H1 (cell line): ENCODE data around the gene ACAD9. TPM values are rescaled to one million over a fixed set of nuclear protein-coding genes. Genes with fewer than 3 reads are reported as not detected.

ENCODE experiments used
- CTCF ChIA-PET: fragments of 300-600 bp; sonication (Branson Sonifier 250); formaldehyde crosslinking; loops from one replicate; lab custom pipeline; 2021; ENCODE audit not compliant: partially characterized antibody; lab: Charles Lee
- POLR2A ChIA-PET: fragments of 300-600 bp; sonication (Branson Sonifier 250); formaldehyde crosslinking; loops from one replicate; lab custom pipeline; 2021; ENCODE audit warnings: inconsistent platforms; ENCODE audit not compliant: partially characterized antibody; lab: Charles Lee
- DNase-seq, 2 experiments: peaks; one replicate each; pipeline versions ENCODE4 v3.0.0 to v3.0.0-alpha.2; 2010 to 2022; ENCODE audit warnings: low spot score in 2 of 2, low read depth in 1 of 2, mixed read lengths in 1 of 2
- FAIRE-seq: peaks from 2 replicates; lab custom pipeline; 2011; peaks lifted over from hg19 to GRCh38; lab: Jason Lieb, UNC
- H2AFZ ChIP-seq: 2 replicates; pipeline ENCODE4 v1.8.1; 2012; ENCODE audit warnings: low read length, inconsistent platforms
- H2AK5ac ChIP-seq: 2 replicates; pipeline ENCODE4 v1.6.1; 2013; ENCODE audit warnings: low read depth, low read length
- H2BK120ac ChIP-seq: replicated peaks from 2 replicates; pipeline ENCODE3; 2013; ENCODE audit warnings: low read depth, low read length, inconsistent platforms
- H2BK12ac ChIP-seq: 2 replicates; pipeline ENCODE4 v1.6.1; 2013; ENCODE audit warnings: low read depth, low read length
- H2BK15ac ChIP-seq: 2 replicates; pipeline ENCODE4 v1.6.1; 2013; ENCODE audit warnings: low read length
- H2BK20ac ChIP-seq: 2 replicates; pipeline ENCODE4 v1.6.1; 2013; ENCODE audit warnings: low read length
- H2BK5ac ChIP-seq: 2 replicates; pipeline ENCODE4 v1.6.1; 2013; ENCODE audit warnings: low read depth, low read length
- H3K14ac ChIP-seq: 2 replicates; pipeline ENCODE4 v1.6.1; 2013; ENCODE audit warnings: inconsistent platforms; ENCODE audit not compliant: insufficient read length
- H3K18ac ChIP-seq: 2 replicates; pipeline ENCODE4 v1.6.1; 2013; ENCODE audit warnings: low read length; ENCODE audit errors: extremely low read depth
- H3K23ac ChIP-seq: 2 replicates; pipeline ENCODE4 v1.6.1; 2013; ENCODE audit warnings: inconsistent platforms; ENCODE audit not compliant: insufficient read length
- H3K23me2 ChIP-seq: 2 replicates; pipeline ENCODE4 v1.6.1; 2013; ENCODE audit warnings: low read depth, low read length
- H3K27ac ChIP-seq: 2 replicates; pipeline ENCODE4 v1.6.1; 2011; ENCODE audit warnings: low read depth, low read length, inconsistent platforms
- H3K27me3 ChIP-seq, 4 experiments: replicated peaks in 1 of 4; 1 replicate in 1 of 4; 2 replicates in 3 of 4; pipeline versions ENCODE4 v1.6.1 to v1.8.1; 2011 to 2013; ENCODE audit warnings: low read length in 3 of 4, mild to moderate bottlenecking in 3 of 4, inconsistent platforms in 2 of 4, mixed read lengths in 2 of 4, moderate library complexity in 1 of 4; ENCODE audit not compliant: control insufficient read depth in 3 of 4, insufficient read depth in 3 of 4; ENCODE audit errors: extremely low read depth in 1 of 4
- H3K36me3 ChIP-seq, 4 experiments: 2 replicates each; pipeline versions ENCODE4 v1.6.1 to v1.8.1; 2011 to 2013; ENCODE audit warnings: mild to moderate bottlenecking in 4 of 4, low read length in 3 of 4, moderate library complexity in 2 of 4, control low read depth in 1 of 4, inconsistent platforms in 1 of 4; ENCODE audit not compliant: insufficient read depth in 4 of 4, control insufficient read depth in 2 of 4
- H3K4ac ChIP-seq: replicated peaks from 2 replicates; pipeline ENCODE3; 2013; ENCODE audit warnings: low read length, low read depth, mixed read lengths, inconsistent platforms; ENCODE audit not compliant: insufficient read length
- H3K4me1 ChIP-seq, 4 experiments: replicated peaks in 1 of 4; 1 replicate in 1 of 4; 2 replicates in 3 of 4; pipeline versions ENCODE4 v1.6.1 to v1.8.1; 2011 to 2013; ENCODE audit warnings: low read length in 3 of 4, inconsistent platforms in 2 of 4, mixed read lengths in 1 of 4; ENCODE audit not compliant: insufficient read depth in 4 of 4, control insufficient read depth in 3 of 4
- H3K4me2 ChIP-seq, 2 experiments: 2 replicates each; pipeline versions ENCODE4 v1.6.1 to v1.8.1; 2011 to 2013; ENCODE audit warnings: low read depth in 2 of 2, low read length in 2 of 2, control low read depth in 1 of 2, inconsistent platforms in 1 of 2, mild to moderate bottlenecking in 1 of 2; ENCODE audit not compliant: insufficient read depth in 1 of 2
- H3K4me3 ChIP-seq, 4 experiments: fragments of 200-600, 300-600 bp in 1 of 4; sonication (generic), shearing (Covaris generic), sonication (Bioruptor Twin) in 1 of 4; 2 replicates each; pipeline versions ENCODE4 v1.5.1 to v1.8.1; 2011 to 2016; ENCODE audit warnings: low read length in 4 of 4, low read depth in 3 of 4, control low read depth in 2 of 4, inconsistent platforms in 2 of 4, mild to moderate bottlenecking in 2 of 4, mixed read lengths in 1 of 4, moderate library complexity in 1 of 4; ENCODE audit not compliant: insufficient read depth in 2 of 4; ENCODE audit errors: extremely low read depth in 1 of 4
- H3K56ac ChIP-seq: replicated peaks from 2 replicates; pipeline ENCODE3; 2013; ENCODE audit warnings: low read depth, mild to moderate bottlenecking, mixed read lengths, low read length, inconsistent platforms; ENCODE audit not compliant: insufficient read length
- H3K79me1 ChIP-seq: 2 replicates; pipeline ENCODE4 v1.6.1; 2013; ENCODE audit warnings: low read depth, low read length, control low read depth
- H3K79me2 ChIP-seq, 2 experiments: 2 replicates each; pipeline versions ENCODE4 v1.6.1 to v1.8.1; 2012 to 2013; ENCODE audit warnings: low read length in 2 of 2, mild to moderate bottlenecking in 2 of 2, inconsistent platforms in 1 of 2; ENCODE audit not compliant: insufficient read depth in 2 of 2, control insufficient read depth in 1 of 2
- H3K9ac ChIP-seq, 4 experiments: replicated peaks in 1 of 4; 1 replicate in 1 of 4; 2 replicates in 3 of 4; pipeline versions ENCODE4 v1.6.1 to v1.8.1; 2011 to 2013; ENCODE audit warnings: low read depth in 3 of 4, low read length in 3 of 4, control low read depth in 2 of 4, mild to moderate bottlenecking in 2 of 4, moderate library complexity in 2 of 4, inconsistent platforms in 1 of 4; ENCODE audit errors: extremely low read depth in 1 of 4
- H3K9me3 ChIP-seq, 2 experiments: 2 replicates each; pipeline versions ENCODE4 v1.6.1 to v1.8.1; 2012 to 2013; ENCODE audit warnings: mild to moderate bottlenecking in 2 of 2, moderate library complexity in 2 of 2, control low read depth in 1 of 2, inconsistent platforms in 1 of 2, low read depth in 1 of 2, low read length in 1 of 2, mixed read lengths in 1 of 2; ENCODE audit not compliant: insufficient read depth in 2 of 2
- H4K20me1 ChIP-seq, 2 experiments: replicated peaks in 1 of 2; 2 replicates each; pipeline versions ENCODE3 to v1.8.1; 2011 to 2013; ENCODE audit warnings: inconsistent platforms in 2 of 2, low read length in 2 of 2, mild to moderate bottlenecking in 1 of 2; ENCODE audit not compliant: insufficient read depth in 2 of 2, control insufficient read depth in 1 of 2
- H4K5ac ChIP-seq: 2 replicates; pipeline ENCODE4 v1.6.1; 2013; ENCODE audit warnings: low read length, low read depth, mixed read lengths, inconsistent platforms; ENCODE audit not compliant: insufficient read length
- H4K8ac ChIP-seq: 2 replicates; pipeline ENCODE4 v1.8.0; 2013; ENCODE audit warnings: mild to moderate bottlenecking, moderate library complexity, low read length, inconsistent platforms; ENCODE audit not compliant: insufficient read depth; ENCODE audit errors: extremely low read depth
- H4K91ac ChIP-seq: replicated peaks from 2 replicates; pipeline ENCODE3; 2013; ENCODE audit warnings: low read length, mixed read lengths, inconsistent platforms; ENCODE audit not compliant: insufficient read length
- ATF2 ChIP-seq: IDR thresholded peaks from 2 replicates; pipeline ENCODE4 v1.6.1; 2012; ENCODE audit warnings: low read length, inconsistent platforms
- BACH1 ChIP-seq: IDR thresholded peaks from 2 replicates; pipeline ENCODE4 v1.6.1; 2012; ENCODE audit warnings: low read length, improper control_type of control experiment
- BCL11A ChIP-seq, 2 experiments: IDR thresholded peaks; one replicate each; pipeline ENCODE4 v1.6.1; 2011; ENCODE audit warnings: low read depth in 2 of 2, low read length in 2 of 2, mild to moderate bottlenecking in 2 of 2
- CBX5 ChIP-seq: fragments of 300-800, 300-1000 bp; sonication (generic); IDR thresholded peaks from 2 replicates; pipeline ENCODE4 v1.7.1; 2016; ENCODE audit warnings: antibody characterized with exemption, low read length, low read depth
- CHD1 ChIP-seq: IDR thresholded peaks from 2 replicates; pipeline ENCODE4 v1.6.1; 2012; ENCODE audit warnings: low read depth, low read length, improper control_type of control experiment
- FOSL1 ChIP-seq: IDR thresholded peaks from 2 replicates; pipeline ENCODE4 v1.6.1; 2011; ENCODE audit warnings: mild to moderate bottlenecking, low read depth, low read length, moderate library complexity; ENCODE audit not compliant: insufficient read depth
- PHF8 ChIP-seq: fragments of 200-600 bp; sonication (generic); conservative IDR thresholded peaks from 2 replicates; pipeline ENCODE4 v1.7.1; 2012; ENCODE audit warnings: low read depth, mild to moderate bottlenecking, inconsistent platforms, low read length, moderate library complexity
- RBBP5 ChIP-seq: IDR thresholded peaks from 2 replicates; pipeline ENCODE4 v1.7.1; 2012; ENCODE audit warnings: low read depth, mild to moderate bottlenecking, inconsistent platforms, low read length, moderate library complexity, borderline replicate concordance
- RXRA ChIP-seq: IDR thresholded peaks from 2 replicates; pipeline ENCODE4 v1.6.1; 2011; ENCODE audit warnings: low read depth, mild to moderate bottlenecking, low read length, moderate library complexity; ENCODE audit not compliant: insufficient read depth
- SP1 ChIP-seq: IDR thresholded peaks from 2 replicates; pipeline ENCODE4 v1.6.1; 2011; ENCODE audit warnings: low read depth, low read length
- SUZ12 ChIP-seq: fragments of 200-600 bp; sonication (generic); IDR thresholded peaks from 2 replicates; pipeline ENCODE4 v1.6.1; 2012; ENCODE audit warnings: mild to moderate bottlenecking, inconsistent platforms, low read length, moderate library complexity, mixed read lengths
- TBP ChIP-seq: IDR thresholded peaks from 2 replicates; pipeline ENCODE4 v1.6.1; 2011; ENCODE audit warnings: low read depth, low read length, improper control_type of control experiment
- ZNF274 ChIP-seq: IDR thresholded peaks from 2 replicates; pipeline ENCODE4 v1.7.0; 2012; ENCODE audit warnings: low read length, borderline replicate concordance; ENCODE audit errors: extremely low read depth
- WGBS, 2 experiments: shearing (Covaris generic) in 1 of 2; methylation state at CpG; one replicate each; pipeline versions ENCODE4 v1.1.6 to v1.1.7; 2013 to 2015; ENCODE audit warnings: low lambda C conversion rate in 2 of 2, mixed read lengths in 2 of 2, inconsistent platforms in 1 of 2, low coverage in 1 of 2, missing lambda C conversion rate in 1 of 2; ENCODE audit not compliant: insufficient replicate concordance in 2 of 2, insufficient coverage in 1 of 2, insufficient read length in 1 of 2; ENCODE audit errors: extremely low coverage in 1 of 2, missing lambda C conversion rate in 1 of 2; 5-methylcytosine and 5-hydroxymethylcytosine counted together
- polyA plus RNA-seq, 7 experiments: library from polyadenylated mRNA; depleted of rRNA in 3 of 7; stranded (reverse) in 5 of 7; unstranded in 2 of 7; fragments of >200 nt in 5 of 7; fragments of 200-250 nt in 2 of 7; gene quantifications; 1 replicate in 5 of 7; 2 replicates in 1 of 7; 4 replicates in 1 of 7; pipeline versions ENCODE4 v1.2.1 to v1.2.3, GENCODE V29; 2011 to 2013; ENCODE audit warnings: missing spikeins in 2 of 7, mixed read lengths in 2 of 7
- total RNA-seq: library from RNA; stranded (reverse); fragmentation: NEBNext Ultra II Directional; extraction: Animal tissue kit (Norgen Biotek cat#: 25700); gene quantifications from 2 replicates; pipeline ENCODE4 v1.2.1, GENCODE V29; 2021

Gene ACAD9
- total and polyA plus RNA-seq, 2 of the 8 experiments (the other 6 are each of a cell fraction or from before 2014, with no cell fraction given): 27.5 to 28.9 TPM

- no peaks in the 10 kb centered on the region for H3K79me1 ChIP-seq
- H3K36me3 ChIP-seq: no peaks in the 10 kb centered on the region
- H3K9ac ChIP-seq: no peak overlapping the region
- H3K23me2 ChIP-seq: no peaks in the 10 kb centered on the region; the same call in 1 of the 2 replicates
- DNase-seq (no peak), FAIRE-seq (no peak)
- H2BK15ac ChIP-seq: no peak overlapping the region
- H2AFZ ChIP-seq: no peak overlapping the region
- H3K18ac ChIP-seq: no peak overlapping the region
- H3K23ac ChIP-seq: no peak overlapping the region
- no peak overlapping the region for H3K27ac ChIP-seq
- H4K91ac ChIP-seq: no peak overlapping the region
- H3K79me2 ChIP-seq: no peaks in the 10 kb centered on the region
- H2BK20ac ChIP-seq: no peak overlapping the region
- H4K20me1 ChIP-seq: no peaks in the 10 kb centered on the region
- H3K27me3 ChIP-seq: no peaks in the 10 kb centered on the region
- H3K14ac ChIP-seq: no peak overlapping the region
- H2BK5ac ChIP-seq: no peak overlapping the region
- H2BK12ac ChIP-seq: no peak overlapping the region
- H3K4me2 ChIP-seq: no peak overlapping the region
- POLR2A ChIA-PET: interaction anchor here (1.4 kb wide), 1 partner anchor 231 kb away, joined by 3 read pairs; no protein-coding TSS in a partner anchor
- H3K4ac ChIP-seq: no peak overlapping the region
- H2AK5ac ChIP-seq: no peak overlapping the region
- 95% methylated on average over 13 of the region's 13 CpGs; no CpG with 5 or more reads in 1 of the 2 experiments for WGBS, 2 experiments
- H4K8ac ChIP-seq: no peak overlapping the region
- H4K5ac ChIP-seq: no peak overlapping the region
- H3K4me3 ChIP-seq: no peak overlapping the region
- no peak overlapping the region for H2BK120ac ChIP-seq
- H3K9me3 ChIP-seq: peaks cover 4 to 22% of the 10 kb centered on the region in 2 experiments; a peak in 3 of 4 replicates
- no peak overlapping the region for H3K56ac ChIP-seq
- CTCF ChIA-PET: interaction anchor here (1.2 kb wide), 1 partner anchor 169 kb away, joined by 4 read pairs; no protein-coding TSS in a partner anchor
- H3K4me1 ChIP-seq: peaks cover 0 to 11% (median 9%) of the 10 kb centered on the region in 4 experiments; a peak in 4 of 7 replicates
- no peak for TF ChIP-seq ATF2
- no peak for TF ChIP-seq TBP
- no peak for TF ChIP-seq CHD1
- TF ChIP-seq SUZ12: no peak
- no peak for TF ChIP-seq ZNF274
- TF ChIP-seq SP1: no peak
- TF ChIP-seq PHF8: no peak
- TF ChIP-seq BACH1: no peak
- no peak for TF ChIP-seq RXRA
- TF ChIP-seq FOSL1: no peak
- TF ChIP-seq RBBP5: no peak
- TF ChIP-seq BCL11A (IDR thresholded peaks at IDR 0.05; ENCODE audit: low read depth in 2 of 2, low read length in 2 of 2): no peak
- TF ChIP-seq CBX5: no peak
These were observed 30.5 kb upstream of the ACAD9 start for GRCh38 chr3:128848936-128849335.
